HG02970 (cell line): Measurements from ENCODE around the gene RBM17.
"Not testable (repeated sequence)": the region's sequence is repeated elsewhere in the genome, so short reads cannot be mapped to it uniquely, and the experiment has no call there.

Source experiments
- ATAC-seq: cut with Tn5 transposase; IDR thresholded peaks from one replicate; pipeline ENCODE4 v1.9.1; 2021; ENCODE audit warnings: mild to moderate bottlenecking, moderate library complexity, moderate number of reproducible peaks; ENCODE audit not compliant: unreplicated experiment, low FRiP score

RBM17 gene

DNA sequence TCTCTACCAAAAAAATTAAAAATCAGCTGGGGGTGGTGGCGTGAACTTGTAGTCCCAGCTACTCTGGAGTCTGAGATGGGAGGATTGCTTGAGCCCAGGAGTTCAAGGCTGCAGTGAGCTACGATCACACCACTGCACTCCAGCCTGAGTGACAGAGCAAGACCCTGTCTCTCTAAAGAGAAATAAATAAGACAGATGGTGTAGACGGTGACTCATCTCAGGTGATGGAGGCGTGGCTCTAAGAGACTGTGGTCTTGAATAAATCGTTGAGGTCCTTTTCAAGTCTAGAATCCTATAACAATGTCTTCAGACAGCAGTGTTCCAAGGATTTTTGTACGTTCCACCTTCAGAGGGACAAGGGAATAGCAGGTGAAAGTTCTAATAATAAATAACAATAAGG is 60.1 kb downstream of the RBM17 start:
- ATAC-seq: no peak

DNA sequence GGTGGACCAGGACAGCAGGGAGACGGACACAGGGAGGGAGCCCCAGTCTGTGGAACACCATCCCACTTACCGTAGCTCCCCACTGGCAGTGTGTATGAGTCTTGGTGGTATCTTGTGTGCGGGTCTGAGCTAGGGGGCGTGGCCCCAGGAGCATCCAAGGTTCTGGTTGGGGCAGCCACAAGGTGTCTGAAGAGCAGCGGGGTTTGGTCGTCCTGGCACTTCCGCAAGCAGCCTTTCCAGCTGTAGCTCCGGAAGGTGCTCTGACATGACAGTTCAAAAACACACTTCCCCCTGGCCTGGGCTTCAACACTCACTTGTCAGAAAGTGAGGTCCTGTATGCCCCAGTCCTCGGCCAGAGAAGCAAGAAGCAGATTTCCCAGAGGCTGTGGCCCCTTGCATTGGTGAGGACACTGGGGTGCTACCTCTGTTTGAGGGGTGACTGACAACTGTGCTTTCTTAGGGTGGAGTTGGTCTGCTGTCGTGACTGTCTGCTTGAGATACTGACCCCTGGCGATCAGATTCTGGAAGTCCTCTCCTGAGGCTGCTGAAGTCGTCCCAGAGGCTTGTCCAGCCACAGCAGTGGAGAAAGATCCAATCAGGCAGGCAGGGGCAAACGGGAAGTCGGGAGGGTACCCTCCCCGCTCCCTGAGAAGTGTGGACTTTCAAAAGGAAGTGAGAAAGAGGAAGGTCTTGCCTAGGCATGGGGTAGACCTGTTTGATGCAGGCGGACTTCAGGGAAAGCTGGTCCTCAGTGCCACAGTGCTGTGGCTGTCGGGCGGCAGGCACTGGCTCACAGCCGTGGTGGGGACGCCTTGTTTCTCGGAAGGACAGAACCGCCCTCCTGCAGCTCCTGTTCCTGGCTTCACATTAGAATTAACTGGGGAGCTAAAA is 62.5 kb downstream of the RBM17 start:
- peak; percentile 50 for ATAC-seq

GRCh38 chr10:6153845-6154244 is 65.0 kb downstream of the RBM17 start:
- no peak for ATAC-seq

GRCh38 chr10:6154566-6154965 is 65.7 kb downstream of the RBM17 start:
- no peak for ATAC-seq

GRCh38 chr10:6158276-6158675 is 69.4 kb downstream of the RBM17 start:
- ATAC-seq: no peak

- ATAC-seq: no peak
Observed at GRCh38 chr10:6161921-6162320, 73.1 kb downstream of the RBM17 start.

DNA sequence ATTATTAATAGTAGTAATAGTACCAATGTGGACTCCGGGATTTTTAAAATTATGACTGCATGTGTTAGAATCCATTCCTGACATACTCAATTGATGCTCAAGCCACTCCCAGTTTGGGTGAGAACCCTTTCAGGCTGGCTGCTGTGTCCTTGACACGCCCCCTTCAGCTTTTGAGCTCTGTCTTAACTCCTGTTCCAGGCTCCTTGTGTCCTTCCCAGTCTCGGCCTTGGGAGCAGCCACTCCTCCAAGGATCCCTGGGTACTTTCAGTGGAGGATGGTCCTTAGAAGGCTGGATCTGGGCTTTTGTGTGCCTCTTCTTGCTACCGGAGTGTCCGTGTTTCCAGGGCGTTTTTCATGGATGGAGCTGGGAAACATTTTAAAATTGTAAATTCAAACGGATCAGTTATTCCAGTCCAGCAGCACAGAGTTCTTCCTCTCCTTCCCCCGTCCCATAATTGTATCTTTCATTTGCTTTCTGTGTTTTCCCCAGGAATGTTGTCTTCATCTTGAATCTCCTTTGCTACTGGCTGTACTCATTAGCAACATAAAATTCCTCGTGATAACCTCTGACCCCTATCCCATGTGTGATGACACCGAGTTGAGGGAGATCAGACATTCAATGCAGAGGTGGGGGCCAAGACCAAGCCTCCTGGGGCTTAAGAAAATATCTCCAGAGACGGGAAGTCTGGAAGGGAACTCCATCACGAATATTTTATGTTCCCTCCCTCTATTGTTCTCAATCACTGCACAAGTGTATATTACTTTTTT is 73.9 kb downstream of the RBM17 start:
- no peak for ATAC-seq

- ATAC-seq: peak; percentile 94
Observed at GRCh38 chr10:6163364-6164270, 74.8 kb downstream of the RBM17 start.

DNA sequence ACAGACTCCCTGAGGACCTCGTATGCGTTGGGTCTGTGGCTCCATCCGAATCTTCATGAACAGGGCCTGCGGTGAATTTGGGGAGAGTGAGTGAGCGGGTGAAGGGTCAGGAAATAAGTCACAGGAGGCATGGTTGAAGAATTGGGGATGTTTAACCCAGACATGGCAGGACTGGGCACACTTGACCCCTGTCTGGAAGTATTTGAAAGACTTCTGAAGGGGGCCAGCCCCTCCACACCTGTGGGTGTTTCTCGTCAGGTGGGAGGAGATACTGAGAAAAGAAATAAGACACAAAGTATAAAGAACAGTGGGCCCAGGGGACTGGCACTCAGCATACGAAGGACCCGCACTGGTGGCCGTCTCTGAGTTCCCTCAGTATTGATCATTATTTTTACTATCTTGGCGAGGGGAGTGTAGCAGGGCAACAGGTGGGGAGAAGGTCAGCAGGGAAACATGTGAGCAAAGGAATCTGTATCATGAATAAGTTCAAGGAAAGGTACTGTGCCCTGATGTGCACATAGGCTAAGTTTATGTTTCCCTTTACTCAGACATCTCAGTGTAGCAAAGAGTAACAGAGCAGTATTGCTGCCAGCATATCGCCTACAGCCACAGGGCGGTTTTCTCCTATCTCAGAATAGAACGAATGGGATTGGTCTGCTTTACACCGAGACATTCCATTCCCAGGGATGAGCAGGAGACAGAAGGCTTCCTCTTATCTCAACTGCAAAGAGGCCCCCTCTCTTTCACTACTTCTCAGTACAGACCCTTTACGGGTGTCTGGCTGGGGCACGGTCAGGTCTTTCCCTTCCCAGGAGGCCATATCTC is 75.6 kb downstream of the RBM17 start:
- ATAC-seq: no peak

DNA sequence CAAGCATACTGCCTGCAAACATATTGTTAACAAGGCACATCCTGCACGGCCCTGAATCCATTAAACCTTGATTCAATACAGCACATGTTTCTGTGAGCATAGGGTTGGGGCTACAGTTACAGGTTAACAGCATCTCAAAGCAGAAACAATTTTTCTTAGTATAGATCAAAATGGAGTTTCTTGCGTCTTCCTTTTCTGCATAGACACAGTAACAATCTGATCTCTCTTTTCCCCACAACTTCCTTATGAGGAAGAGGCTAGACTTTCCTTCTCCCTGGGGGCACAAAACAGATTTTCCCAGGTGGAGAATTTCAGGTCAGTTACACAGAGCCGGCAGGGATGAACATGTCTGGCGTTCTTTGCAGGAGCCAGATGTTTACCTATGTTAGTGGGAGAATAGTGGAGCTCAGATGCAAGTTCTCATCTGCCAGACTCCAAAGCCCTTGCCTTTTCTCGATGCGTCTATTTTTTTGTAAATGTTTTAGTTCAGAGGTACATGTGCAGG is 76.4 kb downstream of the RBM17 start:
- ATAC-seq: no peak

DNA sequence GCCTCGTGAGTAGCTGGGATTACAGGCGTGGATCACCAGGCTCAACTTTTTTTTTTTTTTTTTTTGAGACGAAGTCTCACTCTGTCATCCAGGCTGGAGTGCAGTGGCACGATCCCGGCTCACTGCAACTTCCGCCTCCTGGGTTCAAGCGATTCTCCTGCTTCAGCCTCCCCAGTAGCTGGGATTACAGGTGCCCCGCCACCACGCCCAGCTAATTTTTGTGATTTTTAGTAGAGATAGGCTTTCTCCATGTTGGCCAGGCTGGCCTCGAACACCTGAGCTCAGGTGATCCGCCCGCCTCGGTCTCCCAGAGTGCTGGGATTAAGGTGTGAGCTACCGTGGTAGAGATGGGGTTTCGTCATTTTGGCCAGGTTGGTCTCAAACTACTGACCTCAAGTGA is 77.1 kb downstream of the RBM17 start:
- ATAC-seq: not testable (repeated sequence)
